Fibroblast of lung (primary cell): Measurements from ENCODE around the gene CTDSPL.

Experiments used
- CTCF ChIP-seq, 2 donors: IDR thresholded peaks in 1 of 2; conservative IDR thresholded peaks in 1 of 2; 1 replicate in 1 of 2; 2 replicates in 1 of 2; pipeline ENCODE4 v1.5.1; 2011 to 2012; ENCODE audit warnings: low read length in 2 of 2, control low read depth in 1 of 2, inconsistent platforms in 1 of 2, low read depth in 1 of 2, mild to moderate bottlenecking in 1 of 2
- EZH2 ChIP-seq: IDR thresholded peaks from 2 replicates; pipeline ENCODE4 v1.5.1; 2012; ENCODE audit warnings: low read length, control low read depth, mild to moderate bottlenecking; ENCODE audit errors: missing control alignments

GRCh38 chr3:37904601-37905000, 42.9 kb downstream of the CTDSPL start:
- TF ChIP-seq CTCF (conservative IDR thresholded peaks at IDR 0.05 in 1 of 2, IDR thresholded peaks at IDR 0.05 in 1 of 2; ENCODE audit: low read depth in 1 of 2, low read length in 2 of 2) (no peak), EZH2 (no peak)
